ENCODE measurements around the gene ATXN1. TPM values are rescaled to one million over a fixed set of nuclear protein-coding genes. Genes with fewer than 3 reads are reported as not detected.
A peak's percentile ranks its signal among the peaks of the same experiment; 100 is the strongest.

The ATXN1 gene
- total RNA-seq, 1 donor from 2014 or later, result 15.5 TPM

DNA sequence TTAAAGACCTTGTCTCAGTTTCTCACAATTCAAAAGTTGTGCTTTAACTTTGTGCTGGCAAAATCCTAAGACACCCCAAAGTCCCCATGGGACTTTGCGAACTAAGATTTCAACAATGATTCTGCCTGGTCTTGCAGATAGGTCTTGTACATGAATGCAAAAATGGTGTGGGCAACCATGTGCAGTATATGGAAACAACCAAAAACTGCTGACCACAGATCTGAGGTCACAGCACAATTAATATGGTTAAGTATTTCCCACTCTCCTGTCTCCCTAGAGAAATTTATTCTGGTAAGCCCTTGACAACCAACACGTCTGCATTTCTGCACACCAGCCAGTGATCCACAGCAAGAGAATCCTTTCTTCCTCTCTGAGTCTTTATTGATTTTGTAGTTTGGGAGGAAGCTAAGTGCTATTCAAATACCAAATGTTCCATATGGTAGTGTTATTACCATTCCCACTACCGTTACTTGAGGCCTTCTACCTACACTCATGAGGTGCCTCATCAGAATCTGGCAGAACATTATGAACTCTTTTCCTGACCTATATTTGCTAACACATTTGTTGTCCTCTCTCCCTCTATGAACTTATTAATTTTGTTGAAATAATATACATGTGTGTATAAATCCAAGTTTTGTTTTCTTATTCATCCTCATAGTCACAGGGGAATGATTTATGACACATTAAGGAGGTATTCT lies 178.7 kb downstream of the ATXN1 start:
- TF ChIP-seq, protein P1, sequence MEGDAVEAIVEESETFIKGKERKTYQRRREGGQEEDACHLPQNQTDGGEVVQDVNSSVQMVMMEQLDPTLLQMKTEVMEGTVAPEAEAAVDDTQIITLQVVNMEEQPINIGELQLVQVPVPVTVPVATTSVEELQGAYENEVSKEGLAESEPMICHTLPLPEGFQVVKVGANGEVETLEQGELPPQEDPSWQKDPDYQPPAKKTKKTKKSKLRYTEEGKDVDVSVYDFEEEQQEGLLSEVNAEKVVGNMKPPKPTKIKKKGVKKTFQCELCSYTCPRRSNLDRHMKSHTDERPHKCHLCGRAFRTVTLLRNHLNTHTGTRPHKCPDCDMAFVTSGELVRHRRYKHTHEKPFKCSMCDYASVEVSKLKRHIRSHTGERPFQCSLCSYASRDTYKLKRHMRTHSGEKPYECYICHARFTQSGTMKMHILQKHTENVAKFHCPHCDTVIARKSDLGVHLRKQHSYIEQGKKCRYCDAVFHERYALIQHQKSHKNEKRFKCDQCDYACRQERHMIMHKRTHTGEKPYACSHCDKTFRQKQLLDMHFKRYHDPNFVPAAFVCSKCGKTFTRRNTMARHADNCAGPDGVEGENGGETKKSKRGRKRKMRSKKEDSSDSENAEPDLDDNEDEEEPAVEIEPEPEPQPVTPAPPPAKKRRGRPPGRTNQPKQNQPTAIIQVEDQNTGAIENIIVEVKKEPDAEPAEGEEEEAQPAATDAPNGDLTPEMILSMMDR (IDR thresholded peaks at IDR 0.05; ENCODE audit: partially characterized antibody, unreplicated experiment), result no peak
- Mint-ChIP-seq H3K36me3 (ENCODE audit: unreplicated experiment) (no peaks in the 10 kb centered on the region), H3K4me1 (ENCODE audit: low read depth, unreplicated experiment) (peaks cover 12% of the 10 kb centered on the region), H3K27me3 (ENCODE audit: unreplicated experiment) (no peaks in the 10 kb centered on the region), H3K4me3 (ENCODE audit: unreplicated experiment) (no peak overlapping the region), H3K27ac (ENCODE audit: unreplicated experiment) (peak overlapping the region; percentile 9), H3K9me3 (ENCODE audit: unreplicated experiment) (no peaks in the 10 kb centered on the region)
- DNase-seq, result no peak

DNA sequence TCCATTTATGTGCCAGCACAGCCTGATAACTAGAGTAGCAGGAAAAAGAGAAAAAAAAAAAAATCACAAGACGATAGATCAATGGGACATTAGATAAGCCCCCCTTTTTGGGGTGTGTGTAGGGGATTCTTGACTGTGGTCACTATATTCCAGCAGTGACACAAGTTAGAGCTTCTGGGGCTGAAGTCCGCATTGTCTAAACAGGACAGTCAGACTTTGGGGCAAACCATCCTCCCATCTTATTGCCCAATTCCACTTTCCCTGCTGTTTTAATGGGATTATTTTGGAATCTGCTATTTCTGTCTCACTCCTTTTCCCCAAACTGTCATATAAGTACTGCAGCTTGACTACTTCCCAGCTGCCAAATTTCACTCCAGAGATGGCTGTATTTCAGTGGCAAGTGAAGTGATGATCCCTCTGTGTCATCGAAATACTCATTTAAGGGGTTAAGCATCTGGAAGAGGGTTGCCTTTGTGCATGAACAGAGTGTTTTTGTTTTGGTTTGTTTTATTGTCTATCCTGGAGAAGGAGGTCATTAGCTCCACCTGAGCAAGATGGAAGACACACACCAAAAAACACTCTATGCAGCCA lies 182.5 kb downstream of the ATXN1 start:
- no peak for DNase-seq
- Mint-ChIP-seq H3K4me1 (ENCODE audit: low read depth, unreplicated experiment) (peaks cover 16% of the 10 kb centered on the region), H3K36me3 (ENCODE audit: unreplicated experiment) (no peaks in the 10 kb centered on the region), H3K27me3 (ENCODE audit: unreplicated experiment) (no peaks in the 10 kb centered on the region), H3K4me3 (ENCODE audit: unreplicated experiment) (no peak overlapping the region), H3K27ac (ENCODE audit: unreplicated experiment) (no peak overlapping the region), H3K9me3 (ENCODE audit: unreplicated experiment) (peaks cover 1% of the 10 kb centered on the region)
- TF ChIP-seq, protein P1 (IDR thresholded peaks at IDR 0.05; ENCODE audit: partially characterized antibody, unreplicated experiment), result no peak

DNA sequence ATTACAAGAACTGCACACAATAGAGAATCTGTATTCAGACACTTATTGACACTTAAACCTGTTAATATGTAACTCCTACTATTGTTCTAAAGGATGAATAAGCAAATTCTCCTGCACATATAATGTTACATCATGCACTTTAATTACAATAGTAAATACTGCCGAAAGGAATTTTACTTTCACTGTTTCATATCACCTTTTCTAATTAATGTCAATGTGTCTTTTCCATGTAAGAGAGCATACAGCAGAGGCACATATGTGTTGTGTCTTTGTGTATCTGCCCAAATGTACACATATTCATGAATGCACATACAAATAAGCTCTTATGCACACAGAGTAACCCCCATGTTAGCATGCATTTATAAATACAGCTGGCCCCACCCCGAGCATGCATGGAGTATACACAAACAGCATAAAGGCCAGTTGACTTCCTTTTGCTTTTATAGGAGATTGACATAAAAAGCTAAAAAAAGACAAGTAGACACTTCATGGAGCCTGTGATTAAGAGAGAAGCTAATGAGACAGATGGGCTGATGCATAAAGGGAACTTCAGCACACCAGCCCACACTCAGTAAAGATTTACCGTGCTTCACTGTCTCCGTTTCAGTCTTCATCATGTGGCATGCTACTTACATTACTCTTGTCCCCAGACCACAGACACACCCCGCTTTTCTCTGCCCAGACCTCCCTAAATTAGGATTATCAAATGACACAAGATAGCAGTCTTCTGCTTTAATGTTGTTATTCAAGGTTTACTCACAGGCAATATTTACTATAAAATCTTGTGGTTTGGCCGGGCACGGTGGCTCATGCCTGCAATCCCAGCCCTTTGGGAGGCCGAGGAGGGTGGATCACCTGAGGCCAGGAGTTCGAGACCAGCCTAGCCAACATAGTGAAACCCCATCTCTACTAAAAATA lies 184.6 kb downstream of the ATXN1 start:
- Mint-ChIP-seq H3K27me3 (ENCODE audit: unreplicated experiment) (no peaks in the 10 kb centered on the region), H3K36me3 (ENCODE audit: unreplicated experiment) (no peaks in the 10 kb centered on the region), H3K27ac (ENCODE audit: unreplicated experiment) (no peak overlapping the region), H3K4me1 (ENCODE audit: low read depth, unreplicated experiment) (peaks cover 4% of the 10 kb centered on the region), H3K9me3 (ENCODE audit: unreplicated experiment) (peaks cover 2% of the 10 kb centered on the region), H3K4me3 (ENCODE audit: unreplicated experiment) (no peak overlapping the region)
- TF ChIP-seq, protein P1 (IDR thresholded peaks at IDR 0.05; ENCODE audit: partially characterized antibody, unreplicated experiment), result no peak
- no peak for DNase-seq

DNA sequence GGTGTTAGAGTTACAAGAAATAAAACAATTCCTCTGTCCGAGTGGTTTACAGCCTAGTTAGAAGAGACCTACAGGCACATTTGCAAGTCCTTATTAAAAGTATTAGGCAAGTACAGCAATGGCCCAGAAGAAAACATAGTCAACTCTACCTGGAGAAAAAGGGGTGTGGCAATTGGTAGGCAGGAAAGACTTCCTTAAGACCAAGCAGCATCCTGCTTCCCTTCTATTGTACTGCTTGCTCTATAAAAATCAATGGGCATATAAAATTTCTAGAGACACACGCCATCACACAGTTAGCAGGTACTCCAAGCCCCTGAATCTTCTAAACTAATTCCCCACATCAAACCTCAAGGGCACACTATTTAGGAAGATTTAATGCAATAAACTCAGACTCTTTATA lies 185.6 kb downstream of the ATXN1 start:
- no peak for DNase-seq
- Mint-ChIP-seq H3K36me3 (ENCODE audit: unreplicated experiment) (no peaks in the 10 kb centered on the region), H3K27me3 (ENCODE audit: unreplicated experiment) (no peaks in the 10 kb centered on the region), H3K9me3 (ENCODE audit: unreplicated experiment) (peaks cover 2% of the 10 kb centered on the region), H3K27ac (ENCODE audit: unreplicated experiment) (no peak overlapping the region), H3K4me3 (ENCODE audit: unreplicated experiment) (no peak overlapping the region), H3K4me1 (ENCODE audit: low read depth, unreplicated experiment) (peaks cover 4% of the 10 kb centered on the region)
- TF ChIP-seq, protein P1 (IDR thresholded peaks at IDR 0.05; ENCODE audit: partially characterized antibody, unreplicated experiment), result no peak
